Calu3 (cell line): Measurements from ENCODE around the gene CACNA1D. TPM values are rescaled to one million over a fixed set of nuclear protein-coding genes. Genes with fewer than 3 reads are reported as not detected.
A peak's percentile ranks its signal among the peaks of the same experiment; 100 is the strongest.

Experiments
- BruUV-seq: library from RNA; stranded (reverse); fragments of 400-500 nt; replicated peaks from 2 replicates; lab custom pipeline; 2021; lab: Mats Ljungman, UMichigan
- CTCF ChIA-PET: fragments of 300-600 bp; sonication (Branson Sonifier 250); formaldehyde crosslinking; loops from one replicate; lab custom pipeline; 2022; ENCODE audit warnings: antibody characterized with exemption; lab: Charles Lee
- DNase-seq: peaks from one replicate; pipeline ENCODE4 v3.0.0; 2022
- H3K27ac Mint-ChIP-seq: one replicate; pipeline ENCODE4 v1.8.0; 2022; ENCODE audit warnings: mixed read lengths; ENCODE audit not compliant: unreplicated experiment
- H3K27me3 Mint-ChIP-seq: one replicate; pipeline ENCODE4 v1.8.0; 2022; ENCODE audit warnings: mixed read lengths; ENCODE audit not compliant: unreplicated experiment
- H3K36me3 Mint-ChIP-seq: one replicate; pipeline ENCODE4 v1.8.0; 2022; ENCODE audit warnings: mild to moderate bottlenecking, moderate library complexity, mixed read lengths; ENCODE audit not compliant: insufficient read depth, unreplicated experiment
- H3K4me1 Mint-ChIP-seq: one replicate; pipeline ENCODE4 v1.8.0; 2022; ENCODE audit warnings: mild to moderate bottlenecking, low read depth, mixed read lengths; ENCODE audit not compliant: unreplicated experiment
- H3K4me3 Mint-ChIP-seq: one replicate; pipeline ENCODE4 v1.8.0; 2022; ENCODE audit warnings: mild to moderate bottlenecking, low read depth, moderate library complexity, mixed read lengths; ENCODE audit not compliant: unreplicated experiment
- H3K9me3 Mint-ChIP-seq: one replicate; pipeline ENCODE4 v1.8.0; 2022; ENCODE audit warnings: low read depth, mixed read lengths; ENCODE audit not compliant: unreplicated experiment
- intact Hi-C: fragments of 100-400 bp; cut with micrococcal nuclease; formaldehyde crosslinking; loops from one replicate; pipeline ENCODE4 v1.10.0; 2022; ENCODE audit not compliant: unreplicated experiment
- total RNA-seq: library from RNA; stranded (reverse); gene quantifications from 2 replicates; pipeline ENCODE4 v1.2.3, GENCODE V29; 2022
- TF ChIP-seq, protein P1 (sequence below): fragments of 200-600 bp; IDR thresholded peaks from one replicate; pipeline ENCODE4 v1.8.0; 2022; ENCODE audit warnings: antibody characterized with exemption; ENCODE audit not compliant: unreplicated experiment

CACNA1D gene
- total RNA-seq, 1 experiment from 2014 or later = 48.3 TPM

DNA sequence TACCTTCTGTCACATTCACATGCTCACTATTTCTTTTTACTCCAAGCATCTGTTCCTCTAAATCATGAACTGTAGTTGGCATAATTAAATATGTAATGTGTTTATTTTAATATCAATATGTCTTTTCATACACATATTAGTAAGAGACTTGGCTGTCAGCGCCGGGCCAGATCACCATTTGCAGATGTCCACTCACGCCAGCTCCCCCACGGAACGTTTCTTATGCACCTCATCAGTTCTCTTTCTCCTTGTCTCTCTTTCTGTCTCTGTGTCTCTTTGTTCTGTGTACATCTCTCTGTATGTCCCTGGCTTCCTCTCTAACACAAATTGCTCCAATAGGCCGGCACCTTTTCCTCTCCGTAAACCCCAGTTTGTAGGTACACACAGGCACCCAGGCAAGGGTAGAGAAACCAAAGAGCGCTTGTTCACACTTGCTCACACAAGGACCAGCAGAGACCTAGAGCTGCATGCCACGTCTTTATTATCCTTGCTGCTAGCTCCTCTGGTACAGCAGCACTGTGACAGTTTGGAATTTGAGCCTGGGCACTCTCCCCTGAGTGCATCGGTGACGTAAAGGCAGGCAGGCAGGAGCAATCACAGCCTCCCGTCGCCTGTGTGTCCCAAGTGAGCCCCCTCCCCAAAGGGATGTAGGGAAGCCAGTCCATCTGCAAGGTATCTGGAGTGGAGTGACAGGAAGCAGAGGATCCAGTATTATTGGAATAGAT lies 40.4 kb downstream of the CACNA1D start:
- H3K9me3 Mint-ChIP-seq = no peaks in the 10 kb centered on the region
- TF ChIP-seq, protein P1, sequence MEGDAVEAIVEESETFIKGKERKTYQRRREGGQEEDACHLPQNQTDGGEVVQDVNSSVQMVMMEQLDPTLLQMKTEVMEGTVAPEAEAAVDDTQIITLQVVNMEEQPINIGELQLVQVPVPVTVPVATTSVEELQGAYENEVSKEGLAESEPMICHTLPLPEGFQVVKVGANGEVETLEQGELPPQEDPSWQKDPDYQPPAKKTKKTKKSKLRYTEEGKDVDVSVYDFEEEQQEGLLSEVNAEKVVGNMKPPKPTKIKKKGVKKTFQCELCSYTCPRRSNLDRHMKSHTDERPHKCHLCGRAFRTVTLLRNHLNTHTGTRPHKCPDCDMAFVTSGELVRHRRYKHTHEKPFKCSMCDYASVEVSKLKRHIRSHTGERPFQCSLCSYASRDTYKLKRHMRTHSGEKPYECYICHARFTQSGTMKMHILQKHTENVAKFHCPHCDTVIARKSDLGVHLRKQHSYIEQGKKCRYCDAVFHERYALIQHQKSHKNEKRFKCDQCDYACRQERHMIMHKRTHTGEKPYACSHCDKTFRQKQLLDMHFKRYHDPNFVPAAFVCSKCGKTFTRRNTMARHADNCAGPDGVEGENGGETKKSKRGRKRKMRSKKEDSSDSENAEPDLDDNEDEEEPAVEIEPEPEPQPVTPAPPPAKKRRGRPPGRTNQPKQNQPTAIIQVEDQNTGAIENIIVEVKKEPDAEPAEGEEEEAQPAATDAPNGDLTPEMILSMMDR = no peak

DNA sequence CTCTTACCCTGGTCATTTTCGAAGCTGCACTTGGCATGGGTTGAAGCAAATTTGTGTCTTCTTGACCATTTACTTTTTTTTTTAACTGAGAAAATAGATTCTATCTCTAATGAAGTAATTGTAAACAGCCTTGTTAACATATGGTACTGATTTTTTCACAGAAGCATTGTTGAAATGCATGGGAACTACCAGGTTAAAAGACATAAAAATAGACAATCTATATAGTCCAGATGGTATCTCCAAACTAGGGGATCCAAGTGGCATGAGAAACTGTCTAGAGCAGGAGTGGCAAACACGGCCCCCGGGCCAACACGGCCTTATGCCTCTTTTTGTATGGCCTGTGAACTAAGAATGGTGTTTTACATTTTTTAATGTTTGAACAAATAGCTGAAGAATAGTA lies 41.9 kb downstream of the CACNA1D start:
- Mint-ChIP-seq H3K27ac (no peak overlapping the region), H3K27me3 (no peaks in the 10 kb centered on the region)

More for the DNA sequence above, 40.4 kb downstream of the CACNA1D start:
- BruUV-seq = no TSS peak
- peaks cover 17% of the 10 kb centered on the region for H3K4me1 Mint-ChIP-seq
- DNase-seq = no peak
- CTCF ChIA-PET = no interaction called here
- intact Hi-C loops = loop anchor here (10.0 kb wide), 2 partner anchors 100 to 230 kb away; no protein-coding TSS in a partner anchor
- no peaks in the 10 kb centered on the region for H3K36me3 Mint-ChIP-seq
- no peak overlapping the region for H3K27ac Mint-ChIP-seq
- no peak overlapping the region for H3K4me3 Mint-ChIP-seq
- H3K27me3 Mint-ChIP-seq = no peaks in the 10 kb centered on the region

GRCh38 chr3:53544357-53544756 lies 49.9 kb downstream of the CACNA1D start:
- CTCF ChIA-PET = interaction anchor here (1.2 kb wide), 1 partner anchor 86 kb away, joined by 3 read pairs; no protein-coding TSS in a partner anchor
- Mint-ChIP-seq H3K27me3 (no peaks in the 10 kb centered on the region), H3K27ac (peak overlapping the region; percentile 48), H3K4me1 (peaks cover 17% of the 10 kb centered on the region), H3K9me3 (no peaks in the 10 kb centered on the region), H3K36me3 (no peaks in the 10 kb centered on the region), H3K4me3 (no peak overlapping the region)
- DNase-seq = peak; percentile 33
- BruUV-seq = no TSS peak
- intact Hi-C loops = no loop called here
- TF ChIP-seq, protein P1 = no peak

More for the DNA sequence above, 41.9 kb downstream of the CACNA1D start:
- Mint-ChIP-seq H3K9me3 (no peaks in the 10 kb centered on the region), H3K36me3 (no peaks in the 10 kb centered on the region), H3K4me3 (no peak overlapping the region), H3K4me1 (peaks cover 10% of the 10 kb centered on the region)
- DNase-seq = no peak
- CTCF ChIA-PET = no interaction called here
- TF ChIP-seq, protein P1 = no peak
- intact Hi-C loops = loop anchor here (10.0 kb wide), 2 partner anchors 99 to 231 kb away; no protein-coding TSS in a partner anchor
- no TSS peak for BruUV-seq

DNA sequence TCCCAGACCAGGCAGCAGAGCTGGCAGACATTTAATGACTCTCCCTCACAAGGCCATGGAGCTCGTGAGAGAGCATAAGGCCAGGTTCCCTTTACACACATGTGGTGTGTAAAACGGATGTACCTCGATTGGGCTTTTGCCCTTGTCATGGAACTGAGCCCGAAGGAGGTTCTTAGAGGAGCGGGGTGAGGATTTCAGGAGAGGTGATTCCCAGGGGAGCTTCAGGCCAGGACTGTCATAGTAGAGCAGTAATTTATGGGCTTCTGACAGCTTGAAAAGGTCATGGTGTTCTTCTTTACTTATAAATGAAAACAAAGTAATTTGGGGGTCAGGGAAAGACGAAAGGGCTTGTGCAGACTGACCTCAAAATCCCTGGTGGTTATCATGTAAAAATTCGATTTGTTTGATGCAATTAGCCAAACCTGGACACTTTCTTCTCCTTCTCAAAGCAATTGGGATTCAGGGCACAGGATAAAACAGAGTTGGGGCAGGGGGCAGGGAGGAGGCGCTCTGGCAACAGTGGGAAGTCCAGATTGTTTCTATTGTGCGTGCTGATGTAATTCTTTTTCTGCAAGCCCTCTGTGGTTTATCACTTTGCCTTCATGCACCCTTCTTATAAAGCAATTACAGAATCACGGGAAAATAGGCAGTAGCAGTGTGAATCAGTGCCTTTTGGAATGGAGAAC lies 51.0 kb downstream of the CACNA1D start:
- CTCF ChIA-PET = interaction anchor here (0.6 to 1.2 kb wide), 2 partner anchors 38 to 85 kb away, joined by 3 read pairs; no protein-coding TSS in a partner anchor
- BruUV-seq = no TSS peak
- no peaks in the 10 kb centered on the region for H3K27me3 Mint-ChIP-seq
- TF ChIP-seq, protein P1 = no peak
- H3K4me1 Mint-ChIP-seq = peaks cover 17% of the 10 kb centered on the region
- H3K27ac Mint-ChIP-seq = no peak overlapping the region
- no peak for DNase-seq
- H3K4me3 Mint-ChIP-seq = no peak overlapping the region
- H3K36me3 Mint-ChIP-seq = no peaks in the 10 kb centered on the region
- intact Hi-C loops = no loop called here
- H3K9me3 Mint-ChIP-seq = no peaks in the 10 kb centered on the region
